RCC 7860 (cell line): ENCODE data around the gene STAB1.

Experiments
- DNase-seq: peaks from one replicate; pipeline ENCODE4 v3.0.0-alpha.2; 2015; ENCODE audit warnings: low spot score
- FAIRE-seq: peaks from 2 replicates; lab custom pipeline; 2012; peaks lifted over from hg19 to GRCh38; lab: Jason Lieb, UNC

STAB1 gene

GRCh38 chr3:52558436-52558835 is 63.3 kb downstream of the STAB1 start:
- DNase-seq = no peak
- no peak for FAIRE-seq

GRCh38 chr3:52561028-52561747 is 66.0 kb downstream of the STAB1 start:
- DNase-seq (no peak), FAIRE-seq (no peak)

GRCh38 chr3:52563984-52564383 is 68.8 kb downstream of the STAB1 start:
- FAIRE-seq = no peak
- no peak for DNase-seq

GRCh38 chr3:52568069-52568468 is 72.9 kb downstream of the STAB1 start:
- FAIRE-seq = no peak
- DNase-seq = no peak

GRCh38 chr3:52570076-52570475 is 74.9 kb downstream of the STAB1 start:
- no peak for DNase-seq

GRCh38 chr3:52572221-52572620 is 77.1 kb downstream of the STAB1 start:
- DNase-seq (no peak), FAIRE-seq (no peak)

More at GRCh38 chr3:52570076-52570475, 74.9 kb downstream of the STAB1 start:
- no peak for FAIRE-seq
